Cardiac fibroblast (primary cell): ENCODE results near the gene CHAC2.
A peak's percentile ranks its signal among the peaks of the same experiment; 100 is the strongest.

Experiments used
- DNase-seq, 2 donors: peaks; one replicate each; pipeline versions ENCODE4 v3.0.0 to v3.0.0-alpha.2; 2010; ENCODE audit warnings: low read depth in 2 of 2
- H3K4me3 ChIP-seq, 2 donors: replicated peaks in 1 of 2; 1 replicate in 1 of 2; 2 replicates in 1 of 2; pipeline ENCODE4 v1.5.1; 2011; ENCODE audit warnings: low read depth in 2 of 2, low read length in 2 of 2, mild to moderate bottlenecking in 2 of 2, moderate library complexity in 1 of 2
- CTCF ChIP-seq: IDR thresholded peaks from one replicate; pipeline ENCODE4 v1.5.1; 2011; ENCODE audit warnings: low read depth, mild to moderate bottlenecking, low read length, inconsistent platforms

CHAC2 gene

GRCh38 chr2:53739032-53739431, 28.6 kb upstream of the CHAC2 start:
- TF ChIP-seq CTCF: no peak
- peak; percentile 30 to 40 for DNase-seq
- H3K4me3 ChIP-seq: no peak overlapping the region

DNA sequence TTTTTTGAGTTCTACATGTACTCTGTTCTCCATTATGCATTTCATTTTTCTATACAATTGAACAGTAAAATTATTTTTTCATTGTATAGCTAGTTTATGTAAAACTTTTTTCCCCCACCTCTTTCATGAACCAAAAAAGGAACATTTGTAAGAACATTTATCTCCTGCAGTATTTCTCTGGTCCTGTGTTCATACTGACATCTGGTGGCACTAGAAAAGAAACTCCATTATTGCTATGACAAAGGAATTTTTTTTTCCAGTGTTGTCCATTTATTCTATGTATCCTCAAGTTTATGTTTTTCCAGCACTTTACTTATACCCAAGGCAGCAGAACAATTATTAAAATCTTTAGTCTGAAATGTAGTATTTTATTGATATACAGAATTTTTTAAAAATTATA, 27.4 kb upstream of the CHAC2 start:
- TF ChIP-seq CTCF: peak; percentile 38
- no peak overlapping the region for H3K4me3 ChIP-seq
- DNase-seq: peak; percentile 70 to 72

DNA sequence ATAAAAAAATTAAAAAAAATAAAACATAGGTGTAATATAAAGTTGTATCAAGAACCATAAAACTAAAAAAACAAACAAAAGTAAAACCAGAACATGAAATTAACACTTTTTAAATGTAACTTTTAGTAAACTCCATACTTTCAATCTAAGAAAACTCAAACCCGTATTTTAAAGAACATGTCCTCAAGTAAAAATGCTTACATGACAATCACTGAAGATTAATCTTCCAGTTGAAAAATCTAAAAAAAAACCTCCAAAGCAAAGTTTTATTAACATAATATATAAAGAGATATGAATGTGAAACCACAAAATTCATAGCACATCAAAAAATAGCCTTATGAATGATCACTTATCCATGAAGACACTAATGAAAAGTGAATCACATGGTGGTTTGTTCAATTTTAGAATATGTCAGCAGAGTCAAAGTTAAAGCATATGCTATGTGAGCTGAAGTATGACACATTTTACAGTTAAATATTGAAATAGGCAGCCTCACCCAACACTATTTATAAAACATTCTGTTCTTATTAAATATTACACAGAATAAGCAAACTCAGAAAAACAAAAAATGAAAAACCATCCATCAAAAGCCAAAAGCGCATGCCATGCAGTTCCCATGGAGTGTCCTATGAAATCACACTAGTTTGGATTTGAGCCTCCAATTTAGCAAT, 23.1 kb upstream of the CHAC2 start:
- no peak overlapping the region for H3K4me3 ChIP-seq
- no peak for DNase-seq
- TF ChIP-seq CTCF: no peak

DNA sequence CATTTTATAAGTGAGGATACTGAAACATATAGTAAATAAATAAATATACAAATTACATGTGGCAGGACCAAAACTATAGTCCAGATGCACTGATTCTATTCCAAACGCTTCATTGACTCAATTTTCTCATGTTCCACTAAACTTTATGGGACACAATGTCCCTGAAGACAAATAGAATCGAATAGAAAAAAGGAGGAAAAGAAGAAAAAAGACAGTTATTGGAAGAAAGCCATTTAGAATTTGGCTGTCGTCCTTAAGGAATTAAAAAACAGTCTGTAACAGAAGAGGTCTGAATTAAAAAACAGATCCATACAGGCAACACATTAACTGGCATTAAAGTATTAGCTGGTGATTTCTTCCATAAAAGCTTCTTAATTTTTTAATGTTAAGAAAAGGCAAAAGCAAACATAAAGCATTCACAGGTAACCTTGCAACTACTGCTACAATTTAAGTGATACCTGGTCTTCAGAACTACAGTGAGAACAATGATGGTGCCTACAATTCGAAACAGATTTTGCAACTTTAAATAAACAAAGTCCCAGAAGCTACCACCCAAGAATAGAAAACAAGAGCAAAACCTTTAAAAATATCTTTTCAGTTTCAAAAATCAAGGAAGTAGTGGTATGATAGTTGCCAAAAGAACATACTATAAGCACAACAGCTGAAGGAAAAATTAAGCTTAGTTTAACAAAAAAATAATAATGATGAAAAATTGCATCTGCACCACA, 17.4 kb upstream of the CHAC2 start:
- DNase-seq: no peak
- TF ChIP-seq CTCF: no peak
- H3K4me3 ChIP-seq: no peak overlapping the region

DNA sequence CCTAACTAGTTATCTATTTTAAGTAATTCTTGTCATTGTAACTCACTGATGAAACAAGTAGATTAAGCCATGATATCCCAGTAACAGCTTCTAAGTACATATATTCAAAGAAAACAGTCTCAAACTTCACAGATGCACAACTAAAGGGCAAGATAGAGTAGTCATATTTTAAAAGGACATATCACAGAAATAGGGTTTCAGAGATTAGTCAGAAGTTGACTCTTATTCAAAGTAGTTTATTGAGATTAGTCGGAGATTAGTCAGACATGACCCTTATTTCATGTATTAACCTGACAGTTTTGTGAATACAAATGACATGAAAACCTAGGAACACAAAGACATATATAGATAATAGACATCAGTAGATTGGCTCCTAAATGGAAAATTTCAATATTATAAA, 15.9 kb upstream of the CHAC2 start:
- H3K4me3 ChIP-seq: no peak overlapping the region
- peak in 1 of 2 donors; percentile 65 for DNase-seq
- TF ChIP-seq CTCF: no peak

DNA sequence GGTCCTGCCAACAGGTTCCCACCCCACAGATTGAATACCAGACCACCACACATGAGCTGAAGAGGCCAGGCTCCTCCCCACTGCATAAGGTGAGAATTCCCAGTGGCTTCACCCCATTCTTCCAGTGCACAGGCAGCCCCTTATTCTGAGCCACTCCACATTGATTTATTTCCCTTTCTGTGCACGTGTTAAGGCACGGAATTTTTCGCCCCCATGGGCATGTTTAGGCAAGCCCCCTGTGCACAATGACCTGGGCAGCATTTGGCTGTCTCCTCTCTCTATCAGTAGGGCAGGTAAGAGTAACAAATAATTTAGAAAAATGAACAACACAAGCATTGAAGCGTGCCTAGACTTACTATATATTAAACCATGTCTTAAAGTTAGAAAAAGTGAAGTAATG, 15.2 kb upstream of the CHAC2 start:
- H3K4me3 ChIP-seq: no peak overlapping the region
- DNase-seq: no peak
- no peak for TF ChIP-seq CTCF
